ENCODE results near the gene CLCN1.
"Not testable (repeated sequence)": the region's sequence is repeated elsewhere in the genome, so short reads cannot be mapped to it uniquely, and the experiment has no call there.

Gene CLCN1

GRCh38 chr7:143288836-143289235, 27.1 kb upstream of the CLCN1 start:
- Histone ChIP-seq H3K27ac (replicated peaks) (peak overlapping the region; percentile 97), H3K4me3 (replicated peaks; ENCODE audit: insufficient read depth, low read length) (peak overlapping the region; percentile 81), H3K27me3 (ENCODE audit: insufficient read depth, poor library complexity, severe bottlenecking) (no peaks in the 10 kb centered on the region)
- DNase-seq (ENCODE audit: low read depth in 1 of 2, low spot score in 1 of 2): peak in 1 of 2 experiments; percentile 14
- no peak for TF ChIP-seq REST (IDR thresholded peaks at IDR 0.05; ENCODE audit: insufficient replicate concordance, low read depth)
- TF ChIP-seq GABPA (IDR thresholded peaks at IDR 0.05; ENCODE audit: low read depth): no peak
- TF ChIP-seq SPI1 (IDR thresholded peaks at IDR 0.05; ENCODE audit: borderline replicate concordance, low read depth): no peak
- TF ChIP-seq POLR2AphosphoS5 (IDR thresholded peaks at IDR 0.05; ENCODE audit: low read depth): no peak
- TF ChIP-seq CTCF (IDR thresholded peaks at IDR 0.05; ENCODE audit: insufficient read depth, low read length): no peak

GRCh38 chr7:143289421-143289820, 26.5 kb upstream of the CLCN1 start:
- TF ChIP-seq CTCF (IDR thresholded peaks at IDR 0.05; ENCODE audit: insufficient read depth, low read length) (no peak), SPI1 (IDR thresholded peaks at IDR 0.05; ENCODE audit: borderline replicate concordance, low read depth) (peak; percentile 95)
- no peaks in the 10 kb centered on the region for H3K27me3 ChIP-seq (ENCODE audit: insufficient read depth, poor library complexity, severe bottlenecking)
- peak in 1 of 2 experiments; percentile 35 for DNase-seq (ENCODE audit: low read depth in 1 of 2, low spot score in 1 of 2)
- H3K27ac ChIP-seq (replicated peaks): peak overlapping the region; percentile 97
- H3K4me3 ChIP-seq (replicated peaks; ENCODE audit: insufficient read depth, low read length): peak overlapping the region; percentile 81

- H3K27me3 ChIP-seq (ENCODE audit: insufficient read depth, poor library complexity, severe bottlenecking); DNase-seq (ENCODE audit: low read depth in 1 of 2, low spot score in 1 of 2): not testable (repeated sequence)
- peak overlapping the region; percentile 81 for H3K4me3 ChIP-seq (replicated peaks; ENCODE audit: insufficient read depth, low read length)
- peak overlapping the region; percentile 97 for H3K27ac ChIP-seq (replicated peaks)
These were observed 26.0 kb upstream of the CLCN1 start for GRCh38 chr7:143289888-143290287.

GRCh38 chr7:143290293-143290692, 25.6 kb upstream of the CLCN1 start:
- DNase-seq (ENCODE audit: low read depth in 1 of 2, low spot score in 1 of 2): no peak
- Histone ChIP-seq H3K4me3 (replicated peaks; ENCODE audit: insufficient read depth, low read length) (peak overlapping the region; percentile 81), H3K27ac (replicated peaks) (peak overlapping the region; percentile 19; the same call in 1 of the 2 replicates), H3K27me3 (ENCODE audit: insufficient read depth, poor library complexity, severe bottlenecking) (no peaks in the 10 kb centered on the region)
- TF ChIP-seq POLR2AphosphoS5 (IDR thresholded peaks at IDR 0.05; ENCODE audit: low read depth) (no peak), REST (IDR thresholded peaks at IDR 0.05; ENCODE audit: insufficient replicate concordance, low read depth) (no peak), CTCF (IDR thresholded peaks at IDR 0.05; ENCODE audit: insufficient read depth, low read length) (no peak), SPI1 (IDR thresholded peaks at IDR 0.05; ENCODE audit: borderline replicate concordance, low read depth) (no peak), GABPA (IDR thresholded peaks at IDR 0.05; ENCODE audit: low read depth) (no peak)

Measured in HL-60 (cell line).